Mesenchymal stem cell (in vitro differentiated cells and primary cell): Measurements from ENCODE around the gene GP1BA.
A peak's percentile ranks its signal among the peaks of the same experiment; 100 is the strongest.
"Not testable (repeated sequence)": the region's sequence is repeated elsewhere in the genome, so short reads cannot be mapped to it uniquely, and the experiment has no call there.

ENCODE experiments used
- DNase-seq: peaks from one replicate; pipeline ENCODE4 v3.0.0-alpha.2; 2013
- H2AFZ ChIP-seq: one replicate; pipeline ENCODE4 v1.6.1; 2013; ENCODE audit warnings: low read depth, mild to moderate bottlenecking, control low read depth, inconsistent platforms, low read length, moderate library complexity
- H2AK5ac ChIP-seq: 2 replicates; pipeline ENCODE4 v1.6.1; 2013; ENCODE audit warnings: low read length, moderate library complexity, mild to moderate bottlenecking, inconsistent platforms; ENCODE audit not compliant: severe bottlenecking
- H2BK120ac ChIP-seq: one replicate; pipeline ENCODE4 v1.6.1; 2013; ENCODE audit warnings: low read depth, mild to moderate bottlenecking, inconsistent platforms, low read length, moderate library complexity
- H2BK12ac ChIP-seq, 2 experiments: one replicate each; pipeline ENCODE4 v1.6.1; 2013; ENCODE audit warnings: inconsistent platforms in 2 of 2, low read length in 2 of 2, mild to moderate bottlenecking in 2 of 2, moderate library complexity in 2 of 2, control low read depth in 1 of 2
- H2BK15ac ChIP-seq: one replicate; pipeline ENCODE4 v1.6.1; 2013; ENCODE audit warnings: mild to moderate bottlenecking, low read depth, inconsistent platforms; ENCODE audit not compliant: poor library complexity, severe bottlenecking
- H2BK5ac ChIP-seq: 2 replicates; pipeline ENCODE4 v1.6.1; 2013; ENCODE audit warnings: low read depth, mild to moderate bottlenecking, low read length, control low read depth, inconsistent platforms; ENCODE audit not compliant: poor library complexity, severe bottlenecking
- H3K14ac ChIP-seq, 2 experiments: one replicate each; pipeline ENCODE4 v1.6.1; 2013; ENCODE audit warnings: inconsistent platforms in 2 of 2, low read length in 2 of 2, control low read depth in 1 of 2, mild to moderate bottlenecking in 1 of 2, moderate library complexity in 1 of 2
- H3K18ac ChIP-seq, 2 experiments: one replicate each; pipeline ENCODE4 v1.6.1; 2013; ENCODE audit warnings: inconsistent platforms in 2 of 2, low read length in 2 of 2, control low read depth in 1 of 2, low read depth in 1 of 2, mild to moderate bottlenecking in 1 of 2
- H3K23ac ChIP-seq, 2 experiments: one replicate each; pipeline ENCODE4 v1.6.1; 2013; ENCODE audit warnings: inconsistent platforms in 2 of 2, low read length in 2 of 2, mild to moderate bottlenecking in 2 of 2, moderate library complexity in 2 of 2, control low read depth in 1 of 2
- H3K27ac ChIP-seq: 2 replicates; pipeline ENCODE4 v1.5.1; 2013; ENCODE audit warnings: mild to moderate bottlenecking, moderate library complexity, low read length, control low read depth, inconsistent platforms; ENCODE audit not compliant: poor library complexity, severe bottlenecking
- H3K27me3 ChIP-seq, 2 experiments: 2 replicates each; pipeline versions ENCODE4 v1.6.1 to v1.7.0; 2013; ENCODE audit warnings: low read length in 2 of 2, mild to moderate bottlenecking in 2 of 2, moderate library complexity in 2 of 2, control low read depth in 1 of 2, inconsistent platforms in 1 of 2; ENCODE audit not compliant: control insufficient read depth in 1 of 2, insufficient read depth in 1 of 2
- H3K36me3 ChIP-seq, 2 experiments: 2 replicates each; pipeline versions ENCODE4 v1.6.1 to v1.7.0; 2013; ENCODE audit warnings: low read length in 2 of 2, control low read depth in 1 of 2, inconsistent platforms in 1 of 2, low read depth in 1 of 2, mild to moderate bottlenecking in 1 of 2; ENCODE audit not compliant: insufficient read depth in 2 of 2, control insufficient read depth in 1 of 2
- H3K4ac ChIP-seq, 2 experiments: one replicate each; pipeline ENCODE4 v1.6.1; 2013; ENCODE audit warnings: inconsistent platforms in 2 of 2, low read length in 2 of 2, mild to moderate bottlenecking in 2 of 2, moderate library complexity in 2 of 2, control low read depth in 1 of 2, low read depth in 1 of 2
- H3K4me1 ChIP-seq: 2 replicates; pipeline ENCODE4 v1.6.1; 2013; ENCODE audit warnings: low read depth, low read length, control low read depth; ENCODE audit not compliant: control insufficient read depth, insufficient read depth
- H3K4me2 ChIP-seq: 2 replicates; pipeline ENCODE4 v1.6.1; 2013; ENCODE audit warnings: low read length, mild to moderate bottlenecking, inconsistent platforms; ENCODE audit not compliant: poor library complexity, severe bottlenecking
- H3K4me3 ChIP-seq, 2 experiments: 2 replicates each; pipeline versions ENCODE4 v1.5.1 to v1.7.0; 2013; ENCODE audit warnings: low read length in 2 of 2, mild to moderate bottlenecking in 2 of 2, control low read depth in 1 of 2, low read depth in 1 of 2; ENCODE audit not compliant: insufficient read depth in 1 of 2
- H3K79me1 ChIP-seq: replicated peaks from 2 replicates; pipeline ENCODE4 v1.6.1; 2013; ENCODE audit warnings: mild to moderate bottlenecking, control low read depth, low read length, inconsistent platforms; ENCODE audit not compliant: poor library complexity, severe bottlenecking
- H3K9ac ChIP-seq: 2 replicates; pipeline ENCODE4 v1.7.0; 2013; ENCODE audit warnings: mild to moderate bottlenecking, low read length, moderate library complexity
- H3K9me3 ChIP-seq: 2 replicates; pipeline ENCODE4 v1.7.0; 2013; ENCODE audit warnings: mild to moderate bottlenecking, low read length; ENCODE audit not compliant: control insufficient read depth
- H4K8ac ChIP-seq: one replicate; pipeline ENCODE4 v1.6.1; 2013; ENCODE audit warnings: inconsistent platforms, mild to moderate bottlenecking, low read length, moderate library complexity
- H4K91ac ChIP-seq: one replicate; pipeline ENCODE4 v1.6.1; 2013; ENCODE audit warnings: mild to moderate bottlenecking, low read length, inconsistent platforms
- WGBS: methylation state at CpG from one replicate; pipeline ENCODE4 v1.1.7; 2013; ENCODE audit warnings: mixed read lengths; 5-methylcytosine and 5-hydroxymethylcytosine counted together

GP1BA gene

DNA sequence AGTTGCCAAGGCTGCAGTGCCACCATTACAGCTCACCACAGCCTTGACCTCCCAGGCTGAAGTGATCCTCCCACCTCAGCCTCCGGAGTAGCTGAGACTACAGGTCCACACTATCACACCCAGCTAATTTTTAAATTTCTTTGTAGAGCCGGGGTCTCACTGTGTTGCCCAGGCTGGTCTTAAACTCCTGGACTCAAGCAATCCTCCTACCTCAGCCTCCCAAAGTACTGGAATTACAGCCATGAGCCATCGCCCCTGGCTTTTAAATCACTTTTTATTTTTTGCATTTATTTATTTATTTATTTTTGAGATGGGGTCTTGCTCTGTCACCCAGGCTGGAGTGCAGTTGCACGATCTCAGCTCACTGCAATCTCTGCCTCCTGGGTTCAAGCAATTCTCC lies 17.5 kb upstream of the GP1BA start:
- H3K4me1 ChIP-seq, H3K4me3 ChIP-seq, H3K9ac ChIP-seq, H3K27me3 ChIP-seq, H3K36me3 ChIP-seq, H4K91ac ChIP-seq, H4K8ac ChIP-seq, DNase-seq, H2BK120ac ChIP-seq, H3K27ac ChIP-seq, H2BK15ac ChIP-seq, H3K4ac ChIP-seq, H3K14ac ChIP-seq, H3K4me2 ChIP-seq, H2AFZ ChIP-seq, H2BK12ac ChIP-seq, H2AK5ac ChIP-seq, H3K9me3 ChIP-seq, H3K23ac ChIP-seq, H3K18ac ChIP-seq, H3K79me1 ChIP-seq, H2BK5ac ChIP-seq: not testable (repeated sequence)
- WGBS: 88% methylated on average over 3 of the region's 4 CpGs

DNA sequence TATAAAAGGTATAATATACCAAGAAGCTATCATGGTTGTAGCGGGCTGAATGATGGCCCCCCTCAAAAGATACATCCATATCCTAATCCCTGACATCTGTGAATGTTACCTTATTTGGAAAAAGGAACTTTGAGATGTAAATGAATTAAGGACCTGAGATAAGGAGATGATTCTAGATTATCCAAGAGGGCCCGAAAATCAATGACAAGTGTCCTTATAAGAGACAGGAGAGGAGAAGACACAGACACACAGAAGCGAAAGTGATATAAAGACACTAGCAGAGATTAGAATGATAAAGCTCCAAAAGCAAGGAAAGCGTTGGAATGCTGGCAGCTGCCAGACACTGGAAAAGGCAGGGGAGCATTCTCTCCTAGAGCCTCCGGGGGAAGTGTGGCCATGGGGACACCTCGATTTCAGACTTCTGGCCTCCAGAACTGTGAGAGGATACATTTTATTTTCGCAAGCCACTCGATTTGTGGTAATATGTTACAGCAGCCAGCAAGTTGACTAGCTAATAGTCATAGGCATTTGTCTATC lies 12.5 kb upstream of the GP1BA start:
- Histone ChIP-seq H3K14ac (no peak overlapping the region), H3K27ac (no peak overlapping the region), H2BK120ac (no peak overlapping the region), H3K18ac (no peak overlapping the region), H2BK5ac (no peak overlapping the region), H2BK15ac (no peak overlapping the region), H3K4me2 (no peak overlapping the region), H3K9ac (no peak overlapping the region), H2AFZ (no peak overlapping the region), H4K8ac (no peak overlapping the region), H3K4me1 (no peaks in the 10 kb centered on the region), H3K9me3 (no peaks in the 10 kb centered on the region), H3K4me3 (peak overlapping the region in 1 of 2 experiments; percentile 6), H4K91ac (no peak overlapping the region), H3K27me3 (no peaks in the 10 kb centered on the region), H3K36me3 (no peaks in the 10 kb centered on the region), H3K4ac (no peak overlapping the region), H2AK5ac (no peak overlapping the region), H3K79me1 (no peaks in the 10 kb centered on the region), H3K23ac (no peak overlapping the region), H2BK12ac (no peak overlapping the region)
- 57% methylated on average over 6 of the region's 8 CpGs for WGBS
- DNase-seq: peak; percentile 30

DNA sequence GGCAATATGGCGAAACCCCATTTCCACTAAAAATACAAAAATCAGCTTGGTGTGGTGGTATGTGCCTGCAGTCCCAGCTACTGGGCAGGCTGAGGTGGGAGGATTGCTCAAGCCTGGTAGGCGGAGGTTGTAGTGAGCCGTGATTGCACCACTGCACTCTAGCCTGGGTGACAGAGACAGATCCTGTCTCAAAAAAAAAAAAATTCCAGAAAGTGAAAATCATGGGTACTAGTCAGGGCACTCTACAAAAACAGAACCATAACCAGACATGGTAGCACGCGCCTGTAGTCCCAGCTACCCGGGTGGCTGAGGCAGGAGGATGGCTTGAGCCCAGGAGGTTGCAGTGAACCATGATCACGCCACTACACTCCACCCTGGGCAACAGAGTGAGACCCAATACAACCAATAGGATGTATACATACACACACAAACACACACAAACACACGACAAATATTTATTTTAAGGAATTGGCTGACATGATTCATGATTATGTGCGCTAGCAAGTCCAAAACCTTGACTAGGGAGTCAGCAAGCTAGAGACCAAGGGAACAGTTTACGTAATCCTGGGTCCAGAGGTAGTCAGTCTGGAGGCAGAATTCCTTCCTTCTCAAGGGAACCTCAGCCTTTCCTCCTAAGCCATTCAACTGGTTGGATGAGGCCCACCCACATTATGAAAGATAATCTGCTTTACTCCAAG lies 11.6 kb upstream of the GP1BA start:
- DNase-seq: peak; percentile 72
- WGBS: 88% methylated on average over 9 of the region's 10 CpGs
- Histone ChIP-seq H3K18ac (no peak overlapping the region), H3K27me3 (no peaks in the 10 kb centered on the region), H2AFZ (no peak overlapping the region), H3K4me3 (no peak overlapping the region), H2BK12ac (no peak overlapping the region), H3K36me3 (no peaks in the 10 kb centered on the region), H3K23ac (no peak overlapping the region), H3K79me1 (no peaks in the 10 kb centered on the region), H3K9ac (no peak overlapping the region), H2BK15ac (no peak overlapping the region), H3K4ac (no peak overlapping the region), H3K14ac (no peak overlapping the region), H3K4me2 (no peak overlapping the region), H2BK5ac (no peak overlapping the region), H2BK120ac (no peak overlapping the region), H3K4me1 (no peaks in the 10 kb centered on the region), H2AK5ac (no peak overlapping the region), H3K27ac (no peak overlapping the region), H4K8ac (no peak overlapping the region), H4K91ac (no peak overlapping the region), H3K9me3 (no peaks in the 10 kb centered on the region)

DNA sequence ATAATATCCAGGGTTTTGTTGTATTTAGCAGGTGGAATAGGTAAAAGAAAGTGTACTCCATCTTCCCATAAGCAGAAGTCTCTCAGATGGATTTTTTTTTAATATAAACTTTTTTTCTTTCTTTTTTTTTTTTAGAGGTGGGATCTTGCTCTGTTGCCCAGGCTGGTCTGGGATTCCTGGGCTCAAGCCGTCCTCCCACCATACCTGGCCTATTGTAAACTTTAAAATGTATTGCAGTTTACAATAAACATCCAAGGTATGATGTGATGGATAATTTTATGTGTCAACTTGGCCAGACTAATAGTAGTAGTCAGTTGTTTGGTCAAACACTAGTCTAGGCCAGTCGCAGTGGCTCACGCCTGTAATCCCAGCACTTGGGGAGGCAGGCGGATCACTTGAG lies 10.8 kb upstream of the GP1BA start:
- Histone ChIP-seq H3K4me1 (no peaks in the 10 kb centered on the region), H2BK12ac (no peak overlapping the region), H3K4me2 (no peak overlapping the region), H3K79me1 (no peaks in the 10 kb centered on the region), H2AFZ (no peak overlapping the region), H3K4me3 (no peak overlapping the region), H3K9ac (no peak overlapping the region), H3K23ac (no peak overlapping the region), H3K14ac (no peak overlapping the region), H2BK15ac (no peak overlapping the region), H3K27ac (no peak overlapping the region), H3K27me3 (no peaks in the 10 kb centered on the region), H2AK5ac (no peak overlapping the region), H3K18ac (no peak overlapping the region), H3K9me3 (no peaks in the 10 kb centered on the region), H2BK5ac (no peak overlapping the region), H4K8ac (no peak overlapping the region), H2BK120ac (no peak overlapping the region), H4K91ac (no peak overlapping the region), H3K4ac (no peak overlapping the region), H3K36me3 (no peaks in the 10 kb centered on the region)
- no peak for DNase-seq
- no CpG with 5 or more reads among the region's 4 CpGs for WGBS
